Astrocyte (in vitro differentiated cells and primary cell): ENCODE results near the gene LAMTOR5. TPM values are rescaled to one million over a fixed set of nuclear protein-coding genes. Genes with fewer than 3 reads are reported as not detected.

Experiments
- DNase-seq: peaks from one replicate; pipeline ENCODE4 v3.0.0-alpha.2; 2010; ENCODE audit warnings: low read depth
- FAIRE-seq: peaks from 2 replicates; lab custom pipeline; 2011; peaks lifted over from hg19 to GRCh38; lab: Jason Lieb, UNC
- H2AFZ ChIP-seq: 2 replicates; pipeline ENCODE4 v1.6.0; 2012; ENCODE audit warnings: low read depth, low read length, inconsistent platforms
- H3K27ac ChIP-seq: 2 replicates; pipeline ENCODE4 v1.5.1; 2011; ENCODE audit warnings: low read depth, low read length, inconsistent platforms
- H3K27me3 ChIP-seq: 2 replicates; pipeline ENCODE4 v1.6.0; 2011; ENCODE audit warnings: low read length, inconsistent platforms; ENCODE audit not compliant: insufficient read depth
- H3K36me3 ChIP-seq: 2 replicates; pipeline ENCODE4 v1.5.1; 2011; ENCODE audit warnings: low read length, inconsistent platforms; ENCODE audit not compliant: insufficient read depth
- H3K4me1 ChIP-seq: 2 replicates; pipeline ENCODE4 v1.5.1; 2011; ENCODE audit warnings: low read length, inconsistent platforms; ENCODE audit not compliant: insufficient read depth
- H3K4me2 ChIP-seq: 2 replicates; pipeline ENCODE4 v1.6.0; 2012; ENCODE audit warnings: low read length, inconsistent platforms
- H3K4me3 ChIP-seq: 2 replicates; pipeline ENCODE4 v1.5.1; 2011; ENCODE audit warnings: low read depth, mild to moderate bottlenecking, low read length, inconsistent platforms; ENCODE audit not compliant: insufficient read depth
- H3K79me2 ChIP-seq: 2 replicates; pipeline ENCODE4 v1.6.0; 2012; ENCODE audit warnings: mild to moderate bottlenecking, low read length, inconsistent platforms; ENCODE audit not compliant: insufficient read depth
- H3K9ac ChIP-seq: 2 replicates; pipeline ENCODE4 v1.6.0; 2012; ENCODE audit warnings: mild to moderate bottlenecking, low read length, inconsistent platforms
- H3K9me3 ChIP-seq: 2 replicates; pipeline ENCODE4 v1.5.1; 2012; ENCODE audit warnings: low read depth, mild to moderate bottlenecking, low read length, inconsistent platforms; ENCODE audit not compliant: insufficient read depth
- H4K20me1 ChIP-seq: 2 replicates; pipeline ENCODE4 v1.6.0; 2012; ENCODE audit warnings: low read length, inconsistent platforms; ENCODE audit not compliant: insufficient read depth
- H3K27ac Mint-ChIP-seq: one replicate; pipeline ENCODE4 v1.8.0; 2021; ENCODE audit warnings: mild to moderate bottlenecking, mixed read lengths; ENCODE audit not compliant: unreplicated experiment
- H3K27me3 Mint-ChIP-seq: one replicate; pipeline ENCODE4 v1.8.0; 2021; ENCODE audit warnings: low read depth, mixed read lengths; ENCODE audit not compliant: unreplicated experiment
- H3K36me3 Mint-ChIP-seq: one replicate; pipeline ENCODE4 v1.8.0; 2021; ENCODE audit warnings: low read depth, mixed read lengths; ENCODE audit not compliant: unreplicated experiment
- H3K4me1 Mint-ChIP-seq: one replicate; pipeline ENCODE4 v1.8.0; 2021; ENCODE audit warnings: low read depth, mixed read lengths; ENCODE audit not compliant: unreplicated experiment
- H3K4me3 Mint-ChIP-seq: one replicate; pipeline ENCODE4 v1.8.0; 2021; ENCODE audit warnings: mild to moderate bottlenecking, moderate library complexity, mixed read lengths; ENCODE audit not compliant: unreplicated experiment
- H3K9me3 Mint-ChIP-seq: one replicate; pipeline ENCODE4 v1.8.0; 2021; ENCODE audit warnings: mild to moderate bottlenecking, mixed read lengths; ENCODE audit not compliant: unreplicated experiment
- CTCF ChIP-seq: IDR thresholded peaks from 2 replicates; pipeline ENCODE4 v1.5.1; 2011; ENCODE audit warnings: low read depth, mild to moderate bottlenecking, inconsistent platforms, low read length, moderate library complexity; ENCODE audit not compliant: insufficient read depth
- EZH2 ChIP-seq: IDR thresholded peaks from 2 replicates; pipeline ENCODE4 v1.6.1; 2012; ENCODE audit warnings: mild to moderate bottlenecking, low read length, inconsistent platforms; ENCODE audit not compliant: insufficient read depth
- total RNA-seq: library from RNA; stranded (reverse); gene quantifications from 2 replicates; pipeline ENCODE4 v1.2.1, GENCODE V29; 2021

Gene LAMTOR5
- total RNA-seq, 1 donor from 2014 or later, result 126 TPM

- Mint-ChIP-seq H3K27ac (no peak overlapping the region), H3K4me3 (no peak overlapping the region), H3K36me3 (no peaks in the 10 kb centered on the region), H3K4me1 (no peaks in the 10 kb centered on the region), H3K27me3 (peaks cover 83% of the 10 kb centered on the region), H3K9me3 (no peaks in the 10 kb centered on the region)
- H3K27me3 ChIP-seq, result peaks cover 45% of the 10 kb centered on the region
- H3K79me2 ChIP-seq, result no peaks in the 10 kb centered on the region
- H4K20me1 ChIP-seq, result no peaks in the 10 kb centered on the region
- no peak for TF ChIP-seq EZH2
- TF ChIP-seq CTCF, result no peak
- H3K9ac ChIP-seq, result no peak overlapping the region
- DNase-seq (no peak), FAIRE-seq (no peak)
- no peak overlapping the region for H3K4me3 ChIP-seq
- H3K4me1 ChIP-seq, result no peaks in the 10 kb centered on the region
- H3K9me3 ChIP-seq, result no peaks in the 10 kb centered on the region
- no peaks in the 10 kb centered on the region for H3K36me3 ChIP-seq
- H3K27ac ChIP-seq, result no peak overlapping the region
- no peak overlapping the region for H2AFZ ChIP-seq
- H3K4me2 ChIP-seq, result no peak overlapping the region
Measured at GRCh38 chr1:110452330-110452729, 44.8 kb upstream of the LAMTOR5 start.

GRCh38 chr1:110450929-110451328, 43.4 kb upstream of the LAMTOR5 start, which contains the start of gene PROK1:
TSS of gene PROK1 (plus strand) at chr1:110451149. CDS start at chr1:110451217, 68 bp downstream.
- TF ChIP-seq EZH2 (no peak), CTCF (no peak)
- peaks cover 79% of the 10 kb centered on the region for H3K27me3 Mint-ChIP-seq
- Histone ChIP-seq H3K4me1 (no peaks in the 10 kb centered on the region), H3K36me3 (no peaks in the 10 kb centered on the region), H3K27me3 (peaks cover 44% of the 10 kb centered on the region), H3K27ac (no peak within 1 kb of the TSS), H3K9me3 (no peaks in the 10 kb centered on the region), H3K9ac (no peak within 1 kb of the TSS), H3K79me2 (no peaks in the 10 kb centered on the region), H3K4me2 (no peak within 1 kb of the TSS), H3K4me3 (no peak within 1 kb of the TSS), H2AFZ (no peak within 1 kb of the TSS), H4K20me1 (no peaks in the 10 kb centered on the region)
- FAIRE-seq (no peak), DNase-seq (no peak)
- H3K9me3 Mint-ChIP-seq, result no peaks in the 10 kb centered on the region
- H3K4me3 Mint-ChIP-seq, result no peak within 1 kb of the TSS
- no peak within 1 kb of the TSS for H3K27ac Mint-ChIP-seq
- no peaks in the 10 kb centered on the region for H3K4me1 Mint-ChIP-seq
- H3K36me3 Mint-ChIP-seq, result no peaks in the 10 kb centered on the region

GRCh38 chr1:110449661-110450651, 42.5 kb upstream of the LAMTOR5 start:
- Histone ChIP-seq H3K79me2 (no peaks in the 10 kb centered on the region), H2AFZ (no peak overlapping the region), H3K36me3 (no peaks in the 10 kb centered on the region), H3K4me3 (no peak overlapping the region), H3K4me1 (no peaks in the 10 kb centered on the region), H3K27me3 (peaks cover 46% of the 10 kb centered on the region), H3K4me2 (no peak overlapping the region), H3K9ac (no peak overlapping the region), H3K9me3 (no peaks in the 10 kb centered on the region), H3K27ac (no peak overlapping the region), H4K20me1 (no peaks in the 10 kb centered on the region)
- no peaks in the 10 kb centered on the region for H3K36me3 Mint-ChIP-seq
- peaks cover 72% of the 10 kb centered on the region for H3K27me3 Mint-ChIP-seq
- H3K4me1 Mint-ChIP-seq, result no peaks in the 10 kb centered on the region
- H3K27ac Mint-ChIP-seq, result no peak overlapping the region
- FAIRE-seq (no peak), DNase-seq (no peak)
- H3K4me3 Mint-ChIP-seq, result no peak overlapping the region
- TF ChIP-seq CTCF (no peak), EZH2 (no peak)
- H3K9me3 Mint-ChIP-seq, result no peaks in the 10 kb centered on the region
